ENCODE data around the gene MILR1. TPM values are rescaled to one million over a fixed set of nuclear protein-coding genes. Genes with fewer than 3 reads are reported as not detected.

Gene MILR1
- total and polyA plus RNA-seq, 2 donors (not counting 3 experiments of a cell fraction or from before 2014, with no cell fraction given) = 1.2 to 17.8 TPM

GRCh38 chr17:64439956-64440355 is 9.0 kb upstream of the MILR1 start:
- TF ChIP-seq POLR2AphosphoS5 (IDR thresholded peaks at IDR 0.05; ENCODE audit: insufficient read depth, low read depth, low read length) (no peak), GATA2 (IDR thresholded peaks at IDR 0.05; ENCODE audit: insufficient read depth, insufficient read length, low read depth, low read length) (no peak), MAX (IDR thresholded peaks at IDR 0.05; ENCODE audit: insufficient read depth, insufficient read length) (no peak), JUN (IDR thresholded peaks at IDR 0.05; ENCODE audit: borderline replicate concordance, insufficient read depth, insufficient read length, low read depth) (no peak), FOS (IDR thresholded peaks at IDR 0.05; ENCODE audit: borderline replicate concordance, insufficient read depth, low read length) (no peak), POLR2A (IDR thresholded peaks at IDR 0.05; ENCODE audit: low read depth, low read length) (no peak), MYC (IDR thresholded peaks at IDR 0.05; ENCODE audit: low read depth, low read length) (no peak), EZH2 (IDR thresholded peaks at IDR 0.05; ENCODE audit: borderline replicate concordance, low read depth, low read length, severe bottlenecking) (no peak), CTCF (IDR thresholded peaks at IDR 0.05; ENCODE audit: extremely low read depth in 1 of 2, insufficient read depth in 1 of 2, low read depth in 1 of 2, low read length in 2 of 2) (no peak)
- Histone ChIP-seq H3K9ac (replicated peaks; ENCODE audit: extremely low read depth, insufficient read depth, low read length) (no peak overlapping the region), H3K4me2 (ENCODE audit: insufficient read depth, low read length) (no peak overlapping the region), H3K4me1 (ENCODE audit: control insufficient read depth, extremely low read depth, insufficient read depth, low read length) (peaks cover 12% of the 10 kb centered on the region), H3K27ac (ENCODE audit: insufficient read depth, low read depth, low read length) (no peak overlapping the region), H3K9me3 (replicated peaks; ENCODE audit: control insufficient read depth, insufficient read depth, low read length) (peaks cover 6% of the 10 kb centered on the region), H4K20me1 (replicated peaks; ENCODE audit: control insufficient read depth, extremely low read depth, insufficient read depth, low read length) (no peaks in the 10 kb centered on the region), H2AFZ (ENCODE audit: low read depth, low read length) (no peak overlapping the region), H3K36me3 (ENCODE audit: control insufficient read depth in 2 of 2, extremely low read depth in 1 of 2, insufficient read depth in 2 of 2, low read length in 2 of 2) (no peaks in the 10 kb centered on the region), H3K9me1 (replicated peaks; ENCODE audit: control insufficient read depth, extremely low read depth, insufficient read depth, low read length) (no peaks in the 10 kb centered on the region), H3K79me2 (ENCODE audit: control insufficient read depth, insufficient read depth, low read length) (no peaks in the 10 kb centered on the region), H3K4me3 (replicated peaks in 1 of 3; ENCODE audit: insufficient read depth in 1 of 3, low read depth in 1 of 3, low read length in 3 of 3) (no peak overlapping the region), H3K27me3 (ENCODE audit: control insufficient read depth in 2 of 2, insufficient read depth in 2 of 2, low read length in 2 of 2) (no peaks in the 10 kb centered on the region)
- intact Hi-C loops (cut with micrococcal nuclease) (no loop called here), dilution Hi-C loops (cut with MboI; ENCODE audit: extremely low pct_ligation_motif_present, low sequenced_read_pairs) (no loop called here)
- no peak for FAIRE-seq
- ChIA-PET CTCF (interaction anchor here (0.7 kb wide), 1 partner anchor 20 kb away, joined by 3 read pairs; no protein-coding TSS in a partner anchor), POLR2A (no interaction called here)
- DNase-seq (ENCODE audit: low read depth, low spot score) = no peak
- no TSS peak for BruUV-seq (replicated peaks)

Measured in endothelial cell of umbilical vein (primary cell).